Retinal pigment epithelial cell (primary cell): Measurements from ENCODE around the gene ITM2A.

Source experiments
- DNase-seq: peaks from one replicate; pipeline ENCODE4 v3.0.0-alpha.2; 2010; ENCODE audit warnings: low read depth
- H3K4me3 ChIP-seq: 2 replicates; pipeline ENCODE4 v1.5.1; 2011; ENCODE audit warnings: mild to moderate bottlenecking, low read length, control low read depth, moderate library complexity
- TF ChIP-seq, protein P1 (sequence below): conservative IDR thresholded peaks from 2 replicates; pipeline ENCODE4 v1.5.1; 2011; ENCODE audit warnings: low read depth, low read length, control low read depth, inconsistent platforms

Gene ITM2A

DNA sequence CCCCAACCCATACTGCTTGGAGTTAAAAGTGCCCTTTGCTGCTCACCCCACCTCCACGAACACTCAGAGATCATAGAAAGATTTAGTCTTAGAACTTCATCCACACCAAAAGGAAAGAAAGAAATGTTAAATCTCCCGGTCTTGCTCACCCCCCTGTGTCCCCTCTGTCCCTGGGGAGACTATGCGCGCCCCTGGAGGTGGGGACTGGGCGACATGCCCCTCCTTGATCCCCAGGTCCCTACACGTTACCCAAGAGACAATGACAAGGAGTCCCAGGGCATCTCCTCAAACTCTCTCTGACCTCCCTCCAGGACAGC, 620 bp downstream of the ITM2A start:
- no peak overlapping the region for H3K4me3 ChIP-seq
- no peak for DNase-seq
- TF ChIP-seq, protein P1, sequence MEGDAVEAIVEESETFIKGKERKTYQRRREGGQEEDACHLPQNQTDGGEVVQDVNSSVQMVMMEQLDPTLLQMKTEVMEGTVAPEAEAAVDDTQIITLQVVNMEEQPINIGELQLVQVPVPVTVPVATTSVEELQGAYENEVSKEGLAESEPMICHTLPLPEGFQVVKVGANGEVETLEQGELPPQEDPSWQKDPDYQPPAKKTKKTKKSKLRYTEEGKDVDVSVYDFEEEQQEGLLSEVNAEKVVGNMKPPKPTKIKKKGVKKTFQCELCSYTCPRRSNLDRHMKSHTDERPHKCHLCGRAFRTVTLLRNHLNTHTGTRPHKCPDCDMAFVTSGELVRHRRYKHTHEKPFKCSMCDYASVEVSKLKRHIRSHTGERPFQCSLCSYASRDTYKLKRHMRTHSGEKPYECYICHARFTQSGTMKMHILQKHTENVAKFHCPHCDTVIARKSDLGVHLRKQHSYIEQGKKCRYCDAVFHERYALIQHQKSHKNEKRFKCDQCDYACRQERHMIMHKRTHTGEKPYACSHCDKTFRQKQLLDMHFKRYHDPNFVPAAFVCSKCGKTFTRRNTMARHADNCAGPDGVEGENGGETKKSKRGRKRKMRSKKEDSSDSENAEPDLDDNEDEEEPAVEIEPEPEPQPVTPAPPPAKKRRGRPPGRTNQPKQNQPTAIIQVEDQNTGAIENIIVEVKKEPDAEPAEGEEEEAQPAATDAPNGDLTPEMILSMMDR = no peak

DNA sequence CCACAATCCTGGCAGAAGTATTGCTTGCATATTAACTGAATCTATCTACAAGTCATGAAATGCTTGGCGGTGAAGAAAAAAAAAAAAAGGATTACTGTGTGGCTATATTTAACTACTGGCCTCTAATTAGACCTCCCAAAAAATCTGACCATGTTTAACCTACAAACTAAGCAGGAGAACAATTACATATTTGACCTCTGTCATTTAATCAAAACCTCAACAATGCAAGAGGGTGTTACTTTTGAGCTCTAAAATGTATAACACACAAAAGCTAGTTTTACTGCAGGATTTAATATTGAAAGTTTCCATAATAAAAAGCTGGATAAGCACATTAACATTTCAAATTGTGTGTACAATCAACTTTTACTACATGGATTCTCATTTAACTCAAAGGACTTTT, 1.5 kb downstream of the ITM2A start:
- DNase-seq = no peak
- TF ChIP-seq, protein P1 = no peak
- no peak overlapping the region for H3K4me3 ChIP-seq

DNA sequence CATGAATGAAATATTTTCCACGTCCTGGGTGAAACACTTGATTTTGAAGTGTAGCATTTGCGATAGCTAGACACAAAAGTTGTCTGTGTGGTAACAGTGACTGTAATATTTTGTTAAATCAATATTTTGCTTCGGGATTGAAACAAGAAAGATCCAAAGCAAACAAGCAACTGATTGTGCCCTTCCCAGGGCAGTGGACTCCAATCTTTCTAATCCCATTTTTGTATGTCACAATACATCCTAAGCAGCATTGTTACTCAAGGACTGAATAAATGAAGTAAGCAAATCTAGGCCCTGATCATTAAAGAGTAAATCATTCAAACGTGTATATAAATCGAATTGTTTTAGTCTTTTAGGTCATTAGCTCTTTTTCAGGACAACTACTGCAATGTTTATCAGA, 2.8 kb downstream of the ITM2A start:
- DNase-seq = no peak
- no peak overlapping the region for H3K4me3 ChIP-seq

DNA sequence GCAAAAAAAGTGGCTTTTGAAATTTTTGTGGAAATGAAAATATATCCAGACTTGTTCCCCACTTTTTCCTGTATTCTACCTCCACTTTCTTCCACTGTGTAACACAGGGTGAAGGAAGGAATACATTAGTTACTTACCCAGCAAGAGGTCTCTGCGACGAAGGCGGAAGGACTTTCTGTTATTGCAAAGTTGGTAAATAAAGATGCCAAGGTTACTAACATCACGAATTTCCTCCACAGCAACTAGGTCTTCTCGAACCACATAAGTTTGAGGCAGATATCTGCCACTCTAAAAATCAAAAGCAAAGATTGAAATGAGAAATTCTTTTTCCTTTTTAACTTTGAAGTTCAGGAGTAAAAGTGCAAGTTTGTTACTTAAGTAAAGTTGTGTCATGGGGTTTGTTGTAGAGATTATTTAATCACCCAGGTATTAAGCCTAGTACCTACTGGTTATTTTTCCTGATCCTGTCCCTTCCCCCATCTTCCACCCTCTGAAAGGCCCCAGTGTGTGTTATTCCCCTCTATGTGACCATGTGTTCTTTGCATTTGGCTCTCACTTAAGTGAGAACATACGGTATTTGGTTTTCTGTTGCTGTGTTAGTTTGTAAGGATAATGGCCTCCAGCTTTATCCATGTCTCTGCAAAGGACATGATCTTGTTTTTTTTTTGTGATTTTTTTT, 5.8 kb downstream of the ITM2A start:
- TF ChIP-seq, protein P1 = no peak
- DNase-seq = no peak
- H3K4me3 ChIP-seq = no peak overlapping the region

More for the DNA sequence above, 2.8 kb downstream of the ITM2A start:
- TF ChIP-seq, protein P1 = no peak

DNA sequence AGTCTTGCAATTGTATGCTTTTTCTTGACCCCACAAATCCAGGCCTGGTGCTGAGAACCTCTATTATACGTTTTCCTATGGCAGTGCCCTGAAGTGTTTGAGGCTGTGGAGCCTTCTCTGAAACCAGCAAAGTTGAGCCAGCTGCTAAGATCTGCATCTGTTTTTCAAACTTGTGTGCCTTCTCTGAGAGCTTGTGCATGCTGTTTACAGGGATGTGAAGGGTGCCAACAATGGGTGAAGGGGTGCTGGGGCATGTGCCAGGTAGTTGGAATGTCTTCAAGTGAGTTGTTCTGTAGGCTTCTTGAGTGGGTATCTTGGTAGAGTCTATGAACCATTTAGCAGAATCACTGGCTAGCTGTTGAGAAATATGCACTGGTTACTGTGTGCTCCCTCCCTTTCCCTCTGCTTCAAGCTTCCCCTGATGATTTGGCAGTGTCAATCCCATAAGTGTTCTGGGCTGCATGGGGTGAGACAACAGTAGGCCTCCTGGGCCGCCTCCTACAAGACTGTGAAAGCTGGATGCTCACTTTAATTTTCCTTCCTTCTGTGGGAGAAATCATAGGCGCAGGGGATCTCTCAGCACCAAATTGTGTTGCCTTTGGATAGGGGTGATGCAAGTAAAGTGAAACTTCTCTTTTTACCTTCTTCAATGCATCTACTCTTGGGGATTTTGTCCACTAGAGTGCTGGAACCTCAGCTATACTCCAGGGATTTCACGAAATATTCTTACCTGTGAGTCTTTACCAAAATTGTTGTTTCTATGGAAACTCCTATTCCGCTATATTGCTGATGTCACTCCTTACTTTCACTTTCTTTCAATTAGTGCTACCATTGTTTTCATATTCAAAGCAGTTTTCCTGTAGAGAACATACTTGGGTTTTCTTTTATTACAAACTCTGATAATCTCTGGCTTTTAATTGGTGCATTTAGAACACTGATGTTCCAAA, 30.0 kb downstream of the ITM2A start:
- TF ChIP-seq, protein P1 = no peak
- no peak overlapping the region for H3K4me3 ChIP-seq
- no peak for DNase-seq

DNA sequence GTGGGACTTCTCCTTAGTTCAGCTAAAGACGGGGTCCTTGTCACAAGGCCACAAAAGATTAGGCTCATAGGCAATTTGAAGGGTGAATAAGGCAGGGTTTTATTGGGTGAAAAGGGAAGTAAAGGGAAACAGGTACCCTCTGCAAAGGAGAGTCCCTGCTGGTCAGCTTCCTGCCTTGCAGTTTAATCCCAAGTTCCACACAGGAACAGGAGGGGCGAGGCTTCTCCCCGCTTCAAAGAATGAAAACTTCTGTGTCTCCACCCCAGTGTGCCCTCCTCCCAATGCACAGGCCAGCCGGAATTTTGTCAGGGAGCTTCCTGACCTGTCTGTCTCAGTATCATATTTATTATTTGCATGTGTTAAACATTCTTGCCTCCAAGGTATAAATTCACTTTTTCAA, 37.1 kb downstream of the ITM2A start:
- DNase-seq = no peak
- no peak overlapping the region for H3K4me3 ChIP-seq
- TF ChIP-seq, protein P1 = no peak
